Heart left ventricle (tissue), 13 donors: ENCODE measurements around the gene RPL39.

Experiments used
- CTCF ChIP-seq, 12 donors: fragments of 200-600 bp; sonication (generic) in 4 of 12; IDR thresholded peaks; one replicate each; pipeline versions ENCODE4 v1.5.0 to v1.8.0; 2018 to 2022; ENCODE audit warnings: antibody characterized with exemption in 12 of 12, mild to moderate bottlenecking in 5 of 12
- POLR2A ChIP-seq, 2 donors: fragments of 450-650 bp; IDR thresholded peaks; one replicate each; pipeline ENCODE4 v1.6.1; 2017; ENCODE audit warnings: antibody characterized with exemption in 2 of 2, mild to moderate bottlenecking in 2 of 2, moderate library complexity in 2 of 2
- donor health status: ischemic (EF 13 %, LVEDD 7.1; RV severe dilation, severe dysfunction).
- donor health status: DM: no; HTN: yes; CAD: no.
- donor health status: DM: no; HTN: no; CAD: no.
- donor health status: ischemic (EF 25% LVEDD 6.9; RV normal size, moderate dysfunction).
- donor health status: ischemic (EF 25% LVEDD 5.7; RV mildly dilated, moderate dysfunction).
- donor health status: ischemic (EF 35%, LVEDD 5.7; RV mildly dilated, moderate dysfunction).
- donor health status: nonischemic (EF 11% LVEDD 7.7; RV severe dilation, severe dysfunction).
- donor health status: DM: yes; HTN: yes; CAD: no.
- donor health status: PGD.
- donor health status: ischemic (EF 29% LVEDD 5.4; RV normal size, mild dysfunction).
- donor health status: nonischemic (EF 23%, LVEDD 6.1; RV moderate dilation, normal function).

- no peak for TF ChIP-seq CTCF (IDR thresholded peaks at IDR 0.05)
- no peak for TF ChIP-seq POLR2A (IDR thresholded peaks at IDR 0.05)
These were observed 25.8 kb upstream of the RPL39 start for GRCh38 chrX:119817130-119817690.
